H1 (cell line): ENCODE measurements around the gene TMSB10. TPM values are rescaled to one million over a fixed set of nuclear protein-coding genes. Genes with fewer than 3 reads are reported as not detected.

Experiments
- CTCF ChIA-PET: fragments of 300-600 bp; sonication (Branson Sonifier 250); formaldehyde crosslinking; loops from one replicate; lab custom pipeline; 2021; ENCODE audit not compliant: partially characterized antibody; lab: Charles Lee
- POLR2A ChIA-PET: fragments of 300-600 bp; sonication (Branson Sonifier 250); formaldehyde crosslinking; loops from one replicate; lab custom pipeline; 2021; ENCODE audit warnings: inconsistent platforms; ENCODE audit not compliant: partially characterized antibody; lab: Charles Lee
- DNase-seq, 2 experiments: peaks; one replicate each; pipeline versions ENCODE4 v3.0.0 to v3.0.0-alpha.2; 2010 to 2022; ENCODE audit warnings: low spot score in 2 of 2, low read depth in 1 of 2, mixed read lengths in 1 of 2
- FAIRE-seq: peaks from 2 replicates; lab custom pipeline; 2011; peaks lifted over from hg19 to GRCh38; lab: Jason Lieb, UNC
- H2AFZ ChIP-seq: 2 replicates; pipeline ENCODE4 v1.8.1; 2012; ENCODE audit warnings: low read length, inconsistent platforms
- H2AK5ac ChIP-seq: 2 replicates; pipeline ENCODE4 v1.6.1; 2013; ENCODE audit warnings: low read depth, low read length
- H2BK120ac ChIP-seq: replicated peaks from 2 replicates; pipeline ENCODE3; 2013; ENCODE audit warnings: low read depth, low read length, inconsistent platforms
- H2BK12ac ChIP-seq: 2 replicates; pipeline ENCODE4 v1.6.1; 2013; ENCODE audit warnings: low read depth, low read length
- H2BK15ac ChIP-seq: 2 replicates; pipeline ENCODE4 v1.6.1; 2013; ENCODE audit warnings: low read length
- H2BK20ac ChIP-seq: 2 replicates; pipeline ENCODE4 v1.6.1; 2013; ENCODE audit warnings: low read length
- H2BK5ac ChIP-seq: 2 replicates; pipeline ENCODE4 v1.6.1; 2013; ENCODE audit warnings: low read depth, low read length
- H3K14ac ChIP-seq: 2 replicates; pipeline ENCODE4 v1.6.1; 2013; ENCODE audit warnings: inconsistent platforms; ENCODE audit not compliant: insufficient read length
- H3K18ac ChIP-seq: 2 replicates; pipeline ENCODE4 v1.6.1; 2013; ENCODE audit warnings: low read length; ENCODE audit errors: extremely low read depth
- H3K23ac ChIP-seq: 2 replicates; pipeline ENCODE4 v1.6.1; 2013; ENCODE audit warnings: inconsistent platforms; ENCODE audit not compliant: insufficient read length
- H3K23me2 ChIP-seq: 2 replicates; pipeline ENCODE4 v1.6.1; 2013; ENCODE audit warnings: low read depth, low read length
- H3K27ac ChIP-seq: 2 replicates; pipeline ENCODE4 v1.6.1; 2011; ENCODE audit warnings: low read depth, low read length, inconsistent platforms
- H3K27me3 ChIP-seq, 4 experiments: replicated peaks in 1 of 4; 1 replicate in 1 of 4; 2 replicates in 3 of 4; pipeline versions ENCODE4 v1.6.1 to v1.8.1; 2011 to 2013; ENCODE audit warnings: low read length in 3 of 4, mild to moderate bottlenecking in 3 of 4, inconsistent platforms in 2 of 4, mixed read lengths in 2 of 4, moderate library complexity in 1 of 4; ENCODE audit not compliant: control insufficient read depth in 3 of 4, insufficient read depth in 3 of 4; ENCODE audit errors: extremely low read depth in 1 of 4
- H3K36me3 ChIP-seq, 4 experiments: 2 replicates each; pipeline versions ENCODE4 v1.6.1 to v1.8.1; 2011 to 2013; ENCODE audit warnings: mild to moderate bottlenecking in 4 of 4, low read length in 3 of 4, moderate library complexity in 2 of 4, control low read depth in 1 of 4, inconsistent platforms in 1 of 4; ENCODE audit not compliant: insufficient read depth in 4 of 4, control insufficient read depth in 2 of 4
- H3K4ac ChIP-seq: replicated peaks from 2 replicates; pipeline ENCODE3; 2013; ENCODE audit warnings: low read length, low read depth, mixed read lengths, inconsistent platforms; ENCODE audit not compliant: insufficient read length
- H3K4me1 ChIP-seq, 4 experiments: replicated peaks in 1 of 4; 1 replicate in 1 of 4; 2 replicates in 3 of 4; pipeline versions ENCODE4 v1.6.1 to v1.8.1; 2011 to 2013; ENCODE audit warnings: low read length in 3 of 4, inconsistent platforms in 2 of 4, mixed read lengths in 1 of 4; ENCODE audit not compliant: insufficient read depth in 4 of 4, control insufficient read depth in 3 of 4
- H3K4me2 ChIP-seq, 2 experiments: 2 replicates each; pipeline versions ENCODE4 v1.6.1 to v1.8.1; 2011 to 2013; ENCODE audit warnings: low read depth in 2 of 2, low read length in 2 of 2, control low read depth in 1 of 2, inconsistent platforms in 1 of 2, mild to moderate bottlenecking in 1 of 2; ENCODE audit not compliant: insufficient read depth in 1 of 2
- H3K4me3 ChIP-seq, 4 experiments: fragments of 200-600, 300-600 bp in 1 of 4; sonication (generic), shearing (Covaris generic), sonication (Bioruptor Twin) in 1 of 4; 2 replicates each; pipeline versions ENCODE4 v1.5.1 to v1.8.1; 2011 to 2016; ENCODE audit warnings: low read length in 4 of 4, low read depth in 3 of 4, control low read depth in 2 of 4, inconsistent platforms in 2 of 4, mild to moderate bottlenecking in 2 of 4, mixed read lengths in 1 of 4, moderate library complexity in 1 of 4; ENCODE audit not compliant: insufficient read depth in 2 of 4; ENCODE audit errors: extremely low read depth in 1 of 4
- H3K56ac ChIP-seq: replicated peaks from 2 replicates; pipeline ENCODE3; 2013; ENCODE audit warnings: low read depth, mild to moderate bottlenecking, mixed read lengths, low read length, inconsistent platforms; ENCODE audit not compliant: insufficient read length
- H3K79me1 ChIP-seq: 2 replicates; pipeline ENCODE4 v1.6.1; 2013; ENCODE audit warnings: low read depth, low read length, control low read depth
- H3K79me2 ChIP-seq, 2 experiments: 2 replicates each; pipeline versions ENCODE4 v1.6.1 to v1.8.1; 2012 to 2013; ENCODE audit warnings: low read length in 2 of 2, mild to moderate bottlenecking in 2 of 2, inconsistent platforms in 1 of 2; ENCODE audit not compliant: insufficient read depth in 2 of 2, control insufficient read depth in 1 of 2
- H3K9ac ChIP-seq, 4 experiments: replicated peaks in 1 of 4; 1 replicate in 1 of 4; 2 replicates in 3 of 4; pipeline versions ENCODE4 v1.6.1 to v1.8.1; 2011 to 2013; ENCODE audit warnings: low read depth in 3 of 4, low read length in 3 of 4, control low read depth in 2 of 4, mild to moderate bottlenecking in 2 of 4, moderate library complexity in 2 of 4, inconsistent platforms in 1 of 4; ENCODE audit errors: extremely low read depth in 1 of 4
- H3K9me3 ChIP-seq, 2 experiments: 2 replicates each; pipeline versions ENCODE4 v1.6.1 to v1.8.1; 2012 to 2013; ENCODE audit warnings: mild to moderate bottlenecking in 2 of 2, moderate library complexity in 2 of 2, control low read depth in 1 of 2, inconsistent platforms in 1 of 2, low read depth in 1 of 2, low read length in 1 of 2, mixed read lengths in 1 of 2; ENCODE audit not compliant: insufficient read depth in 2 of 2
- H4K20me1 ChIP-seq, 2 experiments: replicated peaks in 1 of 2; 2 replicates each; pipeline versions ENCODE3 to v1.8.1; 2011 to 2013; ENCODE audit warnings: inconsistent platforms in 2 of 2, low read length in 2 of 2, mild to moderate bottlenecking in 1 of 2; ENCODE audit not compliant: insufficient read depth in 2 of 2, control insufficient read depth in 1 of 2
- H4K5ac ChIP-seq: 2 replicates; pipeline ENCODE4 v1.6.1; 2013; ENCODE audit warnings: low read length, low read depth, mixed read lengths, inconsistent platforms; ENCODE audit not compliant: insufficient read length
- H4K8ac ChIP-seq: 2 replicates; pipeline ENCODE4 v1.8.0; 2013; ENCODE audit warnings: mild to moderate bottlenecking, moderate library complexity, low read length, inconsistent platforms; ENCODE audit not compliant: insufficient read depth; ENCODE audit errors: extremely low read depth
- H4K91ac ChIP-seq: replicated peaks from 2 replicates; pipeline ENCODE3; 2013; ENCODE audit warnings: low read length, mixed read lengths, inconsistent platforms; ENCODE audit not compliant: insufficient read length
- CHD2 ChIP-seq: IDR thresholded peaks from 2 replicates; pipeline ENCODE4 v1.6.1; 2012; ENCODE audit warnings: low read length, improper control_type of control experiment
- CTBP2 ChIP-seq: IDR thresholded peaks from 2 replicates; pipeline ENCODE4 v1.7.0; 2011; ENCODE audit warnings: borderline replicate concordance, mild to moderate bottlenecking, moderate library complexity, mixed read lengths, low read length; ENCODE audit not compliant: insufficient read depth, insufficient read length
- EZH2 ChIP-seq: fragments of 200-600 bp; sonication (generic); IDR thresholded peaks from 2 replicates; pipeline ENCODE4 v1.7.1; 2012; ENCODE audit warnings: low read depth, mild to moderate bottlenecking, moderate library complexity, low read length, inconsistent platforms; ENCODE audit not compliant: severe bottlenecking
- POLR2AphosphoS5 ChIP-seq: IDR thresholded peaks from 2 replicates; pipeline ENCODE4 v1.6.1; 2011; ENCODE audit warnings: low read depth, low read length
- RBBP5 ChIP-seq: IDR thresholded peaks from 2 replicates; pipeline ENCODE4 v1.7.1; 2012; ENCODE audit warnings: low read depth, mild to moderate bottlenecking, inconsistent platforms, low read length, moderate library complexity, borderline replicate concordance
- RNF2 ChIP-seq: fragments of 200-900, 300-1000 bp; sonication (generic); IDR thresholded peaks from 2 replicates; pipeline ENCODE4 v1.7.1; 2016; ENCODE audit warnings: borderline replicate concordance, low read depth, mild to moderate bottlenecking, antibody characterized with exemption, low read length; ENCODE audit not compliant: poor library complexity, severe bottlenecking; ENCODE audit errors: missing control alignments
- ZNF274 ChIP-seq: IDR thresholded peaks from 2 replicates; pipeline ENCODE4 v1.7.0; 2012; ENCODE audit warnings: low read length, borderline replicate concordance; ENCODE audit errors: extremely low read depth
- WGBS, 2 experiments: shearing (Covaris generic) in 1 of 2; methylation state at CpG; one replicate each; pipeline versions ENCODE4 v1.1.6 to v1.1.7; 2013 to 2015; ENCODE audit warnings: low lambda C conversion rate in 2 of 2, mixed read lengths in 2 of 2, inconsistent platforms in 1 of 2, low coverage in 1 of 2, missing lambda C conversion rate in 1 of 2; ENCODE audit not compliant: insufficient replicate concordance in 2 of 2, insufficient coverage in 1 of 2, insufficient read length in 1 of 2; ENCODE audit errors: extremely low coverage in 1 of 2, missing lambda C conversion rate in 1 of 2; 5-methylcytosine and 5-hydroxymethylcytosine counted together
- polyA plus RNA-seq, 7 experiments: library from polyadenylated mRNA; depleted of rRNA in 3 of 7; stranded (reverse) in 5 of 7; unstranded in 2 of 7; fragments of >200 nt in 5 of 7; fragments of 200-250 nt in 2 of 7; gene quantifications; 1 replicate in 5 of 7; 2 replicates in 1 of 7; 4 replicates in 1 of 7; pipeline versions ENCODE4 v1.2.1 to v1.2.3, GENCODE V29; 2011 to 2013; ENCODE audit warnings: missing spikeins in 2 of 7, mixed read lengths in 2 of 7
- total RNA-seq: library from RNA; stranded (reverse); fragmentation: NEBNext Ultra II Directional; extraction: Animal tissue kit (Norgen Biotek cat#: 25700); gene quantifications from 2 replicates; pipeline ENCODE4 v1.2.1, GENCODE V29; 2021
- TF ChIP-seq, protein P1 (sequence below), 3 experiments: IDR thresholded peaks; 1 replicate in 2 of 3; 2 replicates in 1 of 3; pipeline versions ENCODE4 v1.5.1 to v1.6.1; 2011; ENCODE audit warnings: low read length in 3 of 3, mild to moderate bottlenecking in 3 of 3, inconsistent platforms in 2 of 3, low read depth in 1 of 3, moderate library complexity in 1 of 3; ENCODE audit not compliant: insufficient read depth in 1 of 3; ENCODE audit errors: control extremely low read depth in 1 of 3

Gene TMSB10
- total and polyA plus RNA-seq, 2 of the 8 experiments (the other 6 are each of a cell fraction or from before 2014, with no cell fraction given): 593 to 1,075 TPM

DNA sequence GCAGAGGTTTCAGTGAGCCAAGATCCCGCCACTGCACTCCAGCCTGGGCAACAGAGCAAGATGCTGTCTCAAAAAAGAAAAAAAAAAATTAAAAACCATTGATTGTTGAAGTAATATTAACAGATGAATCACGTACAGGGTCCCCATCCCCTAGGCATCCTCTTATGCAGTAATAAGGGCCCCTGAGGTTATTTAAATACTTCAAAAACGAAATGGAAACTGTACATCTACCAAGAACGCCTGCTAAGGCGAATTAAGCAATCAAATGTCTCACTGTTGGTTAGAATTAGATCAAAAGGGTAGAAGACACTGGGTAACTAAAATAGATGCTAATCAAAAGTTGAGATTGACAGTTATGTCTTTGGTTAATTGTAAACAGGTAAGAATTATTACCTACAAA is 32.1 kb upstream of the TMSB10 start:
- no peaks in the 10 kb centered on the region for H3K23me2 ChIP-seq
- H4K91ac ChIP-seq: no peak overlapping the region
- H4K20me1 ChIP-seq: no peaks in the 10 kb centered on the region
- no peak overlapping the region for H3K18ac ChIP-seq
- POLR2A ChIA-PET: no interaction called here
- no peaks in the 10 kb centered on the region for H3K79me2 ChIP-seq
- no peak overlapping the region for H3K4me2 ChIP-seq
- no peak overlapping the region for H3K56ac ChIP-seq
- FAIRE-seq: no peak
- H2BK120ac ChIP-seq: no peak overlapping the region
- 86% methylated on average over 5 of the region's 5 CpGs; no CpG with 5 or more reads in 1 of the 2 experiments for WGBS, 2 experiments
- no peaks in the 10 kb centered on the region for H3K36me3 ChIP-seq
- H3K14ac ChIP-seq: no peak overlapping the region
- TF ChIP-seq RNF2 (no peak), EZH2 (no peak), ZNF274 (no peak), CTBP2 (no peak), POLR2AphosphoS5 (no peak), RBBP5 (no peak), CHD2 (no peak)
- TF ChIP-seq, protein P1, sequence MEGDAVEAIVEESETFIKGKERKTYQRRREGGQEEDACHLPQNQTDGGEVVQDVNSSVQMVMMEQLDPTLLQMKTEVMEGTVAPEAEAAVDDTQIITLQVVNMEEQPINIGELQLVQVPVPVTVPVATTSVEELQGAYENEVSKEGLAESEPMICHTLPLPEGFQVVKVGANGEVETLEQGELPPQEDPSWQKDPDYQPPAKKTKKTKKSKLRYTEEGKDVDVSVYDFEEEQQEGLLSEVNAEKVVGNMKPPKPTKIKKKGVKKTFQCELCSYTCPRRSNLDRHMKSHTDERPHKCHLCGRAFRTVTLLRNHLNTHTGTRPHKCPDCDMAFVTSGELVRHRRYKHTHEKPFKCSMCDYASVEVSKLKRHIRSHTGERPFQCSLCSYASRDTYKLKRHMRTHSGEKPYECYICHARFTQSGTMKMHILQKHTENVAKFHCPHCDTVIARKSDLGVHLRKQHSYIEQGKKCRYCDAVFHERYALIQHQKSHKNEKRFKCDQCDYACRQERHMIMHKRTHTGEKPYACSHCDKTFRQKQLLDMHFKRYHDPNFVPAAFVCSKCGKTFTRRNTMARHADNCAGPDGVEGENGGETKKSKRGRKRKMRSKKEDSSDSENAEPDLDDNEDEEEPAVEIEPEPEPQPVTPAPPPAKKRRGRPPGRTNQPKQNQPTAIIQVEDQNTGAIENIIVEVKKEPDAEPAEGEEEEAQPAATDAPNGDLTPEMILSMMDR (IDR thresholded peaks at IDR 0.05; ENCODE audit: control extremely low read depth in 1 of 3, insufficient read depth in 1 of 3, low read depth in 1 of 3, low read length in 3 of 3): no peak
- TF ChIP-seq, all 59 proteins: peak for 0
- H3K9ac ChIP-seq: no peak overlapping the region
- no peak overlapping the region for H2AK5ac ChIP-seq
- no peak overlapping the region for H4K8ac ChIP-seq
- H3K27me3 ChIP-seq: peaks cover 0 to 5% (median 5%) of the 10 kb centered on the region in 4 experiments; a peak in 6 of 7 replicates
- no peaks in the 10 kb centered on the region for H3K4me1 ChIP-seq
- H2BK20ac ChIP-seq: no peak overlapping the region
- H2BK15ac ChIP-seq: no peak overlapping the region
- CTCF ChIA-PET: interaction anchor here (1.6 kb wide), 1 partner anchor 52 kb away, joined by 3 read pairs; no protein-coding TSS in a partner anchor
- no peak overlapping the region for H2AFZ ChIP-seq
- H2BK12ac ChIP-seq: no peak overlapping the region
- H3K9me3 ChIP-seq: no peaks in the 10 kb centered on the region
- H4K5ac ChIP-seq: no peak overlapping the region
- H3K23ac ChIP-seq: no peak overlapping the region
- H3K27ac ChIP-seq: no peak overlapping the region
- DNase-seq: no peak
- no peak overlapping the region for H3K4ac ChIP-seq
- no peak overlapping the region for H2BK5ac ChIP-seq
- no peaks in the 10 kb centered on the region; the same call in 1 of the 2 replicates for H3K79me1 ChIP-seq
- H3K4me3 ChIP-seq: no peak overlapping the region
